GM18858 (cell line): ENCODE results near the gene KRTAP5-6.

Source experiments
- ATAC-seq: cut with Tn5 transposase; IDR thresholded peaks from one replicate; pipeline ENCODE4 v1.9.1; 2021; ENCODE audit not compliant: unreplicated experiment

KRTAP5-6 gene

DNA sequence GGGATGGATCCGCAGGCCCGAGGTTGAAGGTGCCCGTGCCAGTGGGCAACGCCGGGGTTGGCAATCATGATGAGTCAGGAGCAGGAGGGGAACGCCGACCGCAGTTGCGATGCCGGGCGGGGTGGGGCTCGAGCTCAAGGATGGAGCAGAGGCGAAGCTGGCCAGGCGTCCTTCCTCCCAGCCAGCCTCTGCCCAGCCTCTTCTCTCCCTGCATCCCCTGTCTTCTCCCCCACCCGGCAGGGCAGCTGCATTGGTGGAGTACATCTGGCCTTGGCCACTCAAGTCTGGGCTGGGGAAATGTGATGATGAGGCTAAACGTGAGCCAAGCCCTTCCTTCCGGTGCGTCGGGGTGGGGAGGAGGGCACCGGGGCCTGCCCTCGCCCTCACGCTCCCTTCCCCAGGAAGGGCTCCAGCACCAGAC, 49.5 kb downstream of the KRTAP5-6 start:
- no peak for ATAC-seq

DNA sequence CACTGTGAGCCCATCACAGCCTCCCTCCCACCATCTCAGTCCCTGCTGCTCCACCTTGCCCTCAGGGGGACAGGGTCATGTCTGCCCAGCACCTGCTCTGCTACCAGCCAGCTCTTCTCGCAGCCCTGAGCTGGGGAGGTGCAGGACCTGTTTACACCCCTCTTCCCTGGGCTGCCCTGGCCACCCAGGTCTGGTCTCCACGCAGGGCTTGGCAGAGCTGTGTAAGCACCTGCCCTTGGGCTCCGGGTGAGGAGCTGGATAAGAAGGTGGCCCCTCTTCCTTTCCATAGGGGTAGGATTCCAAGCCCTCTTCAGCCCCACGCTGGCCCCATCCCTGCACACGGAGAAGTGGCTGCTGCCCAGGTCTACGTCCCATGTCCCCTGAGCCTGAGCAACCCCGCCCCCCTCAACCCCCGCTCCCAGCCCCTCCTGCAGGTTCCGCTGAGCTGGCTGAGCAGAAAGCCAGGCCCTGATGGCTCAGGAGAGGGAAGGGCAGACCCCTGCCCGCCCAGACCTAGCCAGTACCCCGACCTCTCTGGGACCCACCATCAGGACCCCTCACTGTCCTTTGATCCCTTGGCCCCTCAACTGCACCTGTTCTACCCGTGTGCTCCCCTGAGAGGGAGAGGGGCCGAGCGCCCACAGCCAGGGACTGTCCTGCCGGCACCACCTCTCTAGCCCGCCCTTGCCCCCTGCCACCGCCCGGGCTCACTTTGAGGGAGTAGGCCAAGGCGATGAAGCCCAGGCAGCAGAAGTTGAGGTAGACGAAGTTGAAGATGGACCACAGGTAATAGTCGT, 50.2 kb downstream of the KRTAP5-6 start:
- ATAC-seq, result no peak
